ENCODE measurements around the gene APOF. TPM values are rescaled to one million over a fixed set of nuclear protein-coding genes. Genes with fewer than 3 reads are reported as not detected.
"Not testable (repeated sequence)": the region's sequence is repeated elsewhere in the genome, so short reads cannot be mapped to it uniquely, and the experiment has no call there.

APOF gene
- total RNA-seq, 2 donors from 2014 or later, result not detected

- H3K9me3 ChIP-seq; ATAC-seq; H3K36me3 ChIP-seq (replicated peaks in 1 of 2; ENCODE audit: insufficient read depth in 1 of 2, low read depth in 2 of 2); H3K27me3 ChIP-seq; H3K4me3 ChIP-seq; H3K27ac ChIP-seq; H3K4me1 ChIP-seq; intact Hi-C loops (cut with DNase I); DNase-seq: not testable (repeated sequence)
- 85 to 95% methylated on average over 3 of the region's 3 CpGs for WGBS, 2 donors
These were observed 36.8 kb upstream of the APOF start for GRCh38 chr12:56399466-56399865.

DNA sequence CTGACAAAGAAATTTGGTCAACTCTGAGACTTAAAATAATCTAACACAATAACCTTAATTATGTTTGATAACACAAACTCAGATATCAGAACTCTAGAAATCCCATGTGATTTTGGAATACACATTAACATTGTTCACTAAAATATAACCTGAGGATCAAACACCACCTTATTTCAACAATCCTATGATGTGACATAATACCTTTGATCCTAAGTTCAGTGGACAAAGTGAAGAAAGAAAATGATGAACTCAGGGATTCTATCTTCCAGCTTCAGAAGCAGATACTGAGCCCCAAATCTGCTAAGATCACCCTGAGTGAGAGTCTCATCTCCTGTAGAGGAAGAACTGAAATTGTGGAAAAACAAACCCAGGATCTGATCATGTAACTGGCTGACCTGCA lies 35.7 kb upstream of the APOF start:
- Histone ChIP-seq H3K36me3 (replicated peaks in 1 of 2; ENCODE audit: insufficient read depth in 1 of 2, low read depth in 2 of 2) (no peaks in the 10 kb centered on the region), H3K27me3 (no peaks in the 10 kb centered on the region), H3K4me1 (peaks cover 5% of the 10 kb centered on the region), H3K4me3 (no peak overlapping the region), H3K27ac (no peak overlapping the region), H3K9me3 (no peaks in the 10 kb centered on the region)
- ATAC-seq (no peak), DNase-seq (no peak)
- intact Hi-C loops (cut with DNase I), result no loop called here
- TF ChIP-seq, protein P1, sequence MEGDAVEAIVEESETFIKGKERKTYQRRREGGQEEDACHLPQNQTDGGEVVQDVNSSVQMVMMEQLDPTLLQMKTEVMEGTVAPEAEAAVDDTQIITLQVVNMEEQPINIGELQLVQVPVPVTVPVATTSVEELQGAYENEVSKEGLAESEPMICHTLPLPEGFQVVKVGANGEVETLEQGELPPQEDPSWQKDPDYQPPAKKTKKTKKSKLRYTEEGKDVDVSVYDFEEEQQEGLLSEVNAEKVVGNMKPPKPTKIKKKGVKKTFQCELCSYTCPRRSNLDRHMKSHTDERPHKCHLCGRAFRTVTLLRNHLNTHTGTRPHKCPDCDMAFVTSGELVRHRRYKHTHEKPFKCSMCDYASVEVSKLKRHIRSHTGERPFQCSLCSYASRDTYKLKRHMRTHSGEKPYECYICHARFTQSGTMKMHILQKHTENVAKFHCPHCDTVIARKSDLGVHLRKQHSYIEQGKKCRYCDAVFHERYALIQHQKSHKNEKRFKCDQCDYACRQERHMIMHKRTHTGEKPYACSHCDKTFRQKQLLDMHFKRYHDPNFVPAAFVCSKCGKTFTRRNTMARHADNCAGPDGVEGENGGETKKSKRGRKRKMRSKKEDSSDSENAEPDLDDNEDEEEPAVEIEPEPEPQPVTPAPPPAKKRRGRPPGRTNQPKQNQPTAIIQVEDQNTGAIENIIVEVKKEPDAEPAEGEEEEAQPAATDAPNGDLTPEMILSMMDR (IDR thresholded peaks at IDR 0.05), result no peak
- no peak for TF ChIP-seq POLR2A (IDR thresholded peaks at IDR 0.05)

DNA sequence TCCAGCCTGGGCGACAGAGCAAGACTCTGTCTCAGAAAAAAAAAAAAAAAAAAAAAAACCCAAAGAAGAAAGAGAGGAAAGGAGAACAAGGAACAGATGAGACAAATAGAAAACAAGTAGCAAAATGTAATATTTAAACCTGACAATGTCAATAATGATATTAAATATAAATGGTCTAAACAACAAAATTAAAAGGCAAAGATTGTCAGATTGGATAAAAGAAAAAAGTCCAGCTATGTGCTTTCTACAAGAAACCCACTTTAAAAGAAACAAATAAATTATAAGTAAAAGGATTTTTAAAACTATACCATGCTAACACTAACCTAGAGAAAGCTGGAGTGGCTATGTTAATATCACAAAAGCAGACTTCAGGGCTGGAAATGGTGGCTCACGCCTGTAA lies 29.7 kb upstream of the APOF start:
- Histone ChIP-seq H3K27ac (no peak overlapping the region), H3K27me3 (no peaks in the 10 kb centered on the region), H3K4me3 (no peak overlapping the region), H3K4me1 (no peaks in the 10 kb centered on the region), H3K9me3 (no peaks in the 10 kb centered on the region), H3K36me3 (replicated peaks in 1 of 2; ENCODE audit: insufficient read depth in 1 of 2, low read depth in 2 of 2) (no peaks in the 10 kb centered on the region)
- ATAC-seq (no peak), DNase-seq (no peak)
- no peak for TF ChIP-seq POLR2A (IDR thresholded peaks at IDR 0.05)
- WGBS, 2 donors, result 93 to 100% methylated on average over 2 of the region's 2 CpGs
- intact Hi-C loops (cut with DNase I), result no loop called here

DNA sequence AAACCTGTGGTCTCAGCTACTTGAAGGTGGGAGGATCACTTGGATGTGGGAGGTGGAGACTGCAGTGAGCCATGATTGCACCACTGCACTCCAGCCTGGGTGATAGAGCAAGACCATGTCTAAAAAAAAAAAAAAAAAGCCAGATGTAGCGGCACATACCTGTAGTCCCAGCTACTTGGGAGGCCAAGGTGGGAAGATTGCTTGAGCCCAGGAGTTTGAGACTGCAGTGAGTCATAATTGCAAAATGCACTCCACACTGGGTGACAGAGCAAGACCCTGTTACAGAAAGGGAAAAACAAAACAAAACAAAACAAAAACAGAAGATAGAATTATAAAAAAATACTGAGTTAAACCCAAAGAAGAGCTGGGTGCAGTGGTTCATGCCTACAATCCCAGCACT lies 29.1 kb upstream of the APOF start:
- no peak for ATAC-seq
- H3K27me3 ChIP-seq, result no peaks in the 10 kb centered on the region
- H3K4me1 ChIP-seq, result no peaks in the 10 kb centered on the region
- H3K27ac ChIP-seq, result no peak overlapping the region
- no peak for TF ChIP-seq POLR2A (IDR thresholded peaks at IDR 0.05)
- TF ChIP-seq, protein P1 (IDR thresholded peaks at IDR 0.05), result no peak
- H3K4me3 ChIP-seq, result no peak overlapping the region
- H3K9me3 ChIP-seq, result no peaks in the 10 kb centered on the region
- no peak for DNase-seq
- H3K36me3 ChIP-seq (replicated peaks in 1 of 2; ENCODE audit: insufficient read depth in 1 of 2, low read depth in 2 of 2), result no peaks in the 10 kb centered on the region
- WGBS, 2 donors, result 93 to 100% methylated on average over 1 of the region's 1 CpG
- intact Hi-C loops (cut with DNase I), result no loop called here

DNA sequence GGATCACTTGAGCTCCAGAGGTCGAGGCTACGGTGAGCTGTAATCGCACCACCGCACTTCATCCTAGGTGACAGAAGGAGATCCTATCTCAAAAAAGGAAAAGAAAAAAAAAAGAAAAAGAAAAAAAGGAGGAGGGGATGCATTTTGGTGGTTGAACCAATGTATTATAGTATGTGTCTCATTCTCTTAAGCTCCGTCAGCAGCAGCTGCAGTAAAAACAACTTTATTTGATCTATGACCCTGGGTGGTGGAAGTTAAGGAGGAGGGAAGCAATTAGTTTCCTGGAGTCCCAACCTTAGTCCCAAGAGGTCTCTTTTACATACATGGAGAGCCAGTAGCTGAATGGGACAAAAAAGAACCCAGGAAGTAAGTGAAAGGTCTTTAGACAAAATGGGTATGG lies 26.8 kb upstream of the APOF start:
- no peaks in the 10 kb centered on the region for H3K36me3 ChIP-seq (replicated peaks in 1 of 2; ENCODE audit: insufficient read depth in 1 of 2, low read depth in 2 of 2)
- no peak overlapping the region for H3K4me3 ChIP-seq
- TF ChIP-seq, protein P1 (IDR thresholded peaks at IDR 0.05), result no peak
- TF ChIP-seq POLR2A (IDR thresholded peaks at IDR 0.05), result no peak
- DNase-seq (no peak), ATAC-seq (no peak)
- no peaks in the 10 kb centered on the region for H3K27me3 ChIP-seq
- intact Hi-C loops (cut with DNase I), result no loop called here
- 77 to 97% methylated on average over 5 of the region's 5 CpGs for WGBS, 2 donors
- H3K27ac ChIP-seq, result no peak overlapping the region
- H3K9me3 ChIP-seq, result no peaks in the 10 kb centered on the region
- H3K4me1 ChIP-seq, result no peaks in the 10 kb centered on the region

DNA sequence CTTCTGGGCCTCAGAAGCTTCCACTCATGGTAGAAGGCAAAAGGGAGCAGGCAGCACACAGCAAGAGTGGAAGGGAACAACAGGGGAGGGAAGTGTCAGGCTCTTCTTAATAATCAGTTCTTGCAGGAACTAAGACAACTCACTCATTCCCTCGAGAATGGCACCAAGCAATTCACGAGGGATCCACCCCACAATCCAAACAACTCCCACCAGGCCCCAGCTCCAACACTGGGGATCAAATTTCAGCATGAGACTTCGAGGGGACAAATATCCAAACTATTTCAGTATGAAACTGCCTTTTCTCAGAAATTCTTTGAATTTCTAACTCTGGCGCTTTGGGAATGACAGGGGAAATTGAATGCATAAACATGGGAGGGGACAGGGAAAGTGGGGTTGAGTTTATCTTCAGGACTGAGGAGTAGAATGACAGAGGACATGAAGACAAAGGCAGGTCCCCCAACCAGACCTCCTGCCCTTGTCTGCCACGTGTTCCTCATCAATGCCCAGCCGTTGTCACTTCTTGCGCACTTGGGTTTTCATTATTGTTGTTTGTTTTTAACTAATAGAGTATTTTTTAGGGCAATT lies 24.6 kb upstream of the APOF start:
- H3K4me1 ChIP-seq, result no peaks in the 10 kb centered on the region
- TF ChIP-seq POLR2A (IDR thresholded peaks at IDR 0.05), result no peak
- intact Hi-C loops (cut with DNase I), result no loop called here
- no peaks in the 10 kb centered on the region for H3K27me3 ChIP-seq
- no peak overlapping the region for H3K4me3 ChIP-seq
- no peaks in the 10 kb centered on the region for H3K9me3 ChIP-seq
- 67 to 70% methylated on average over 7 of the region's 7 CpGs for WGBS, 2 donors
- ATAC-seq, result no peak
- H3K27ac ChIP-seq, result no peak overlapping the region
- no peaks in the 10 kb centered on the region for H3K36me3 ChIP-seq (replicated peaks in 1 of 2; ENCODE audit: insufficient read depth in 1 of 2, low read depth in 2 of 2)
- no peak for DNase-seq

Data from body of pancreas (tissue), 4 donors.